PC-9 (cell line): ENCODE measurements around the gene PLA2R1. TPM values are rescaled to one million over a fixed set of nuclear protein-coding genes. Genes with fewer than 3 reads are reported as not detected.
A peak's percentile ranks its signal among the peaks of the same experiment; 100 is the strongest.

Experiments
- BruUV-seq: library from RNA; stranded (reverse); fragments of 400-500 nt; replicated peaks from 2 replicates; lab custom pipeline; 2021; lab: Mats Ljungman, UMichigan
- CTCF ChIA-PET: fragments of 300-600 bp; sonication (Branson Sonifier 250); formaldehyde crosslinking; loops from one replicate; lab custom pipeline; 2022; ENCODE audit warnings: antibody characterized with exemption; lab: Charles Lee
- POLR2A ChIA-PET: fragments of 300-600 bp; sonication (Branson Sonifier 250); formaldehyde crosslinking; loops from one replicate; lab custom pipeline; 2022; ENCODE audit warnings: antibody characterized with exemption; ENCODE audit not compliant: unreplicated experiment; lab: Charles Lee
- DNase-seq, 2 experiments: peaks; one replicate each; pipeline versions ENCODE4 v3.0.0 to v3.0.0-alpha.2; 2015 to 2022; ENCODE audit warnings: mixed read lengths in 1 of 2
- H2AFZ ChIP-seq: fragments of 200-600 bp; sonication (generic); 2 replicates; pipeline ENCODE4 v1.8.1; 2017; ENCODE audit warnings: antibody characterized with exemption
- H3F3A ChIP-seq: fragments of 200-600 bp; sonication (generic); 2 replicates; pipeline ENCODE4 v1.8.1; 2017; ENCODE audit warnings: antibody characterized with exemption, mild to moderate bottlenecking, low read depth; ENCODE audit not compliant: insufficient read depth
- H3K27ac ChIP-seq: fragments of 200-600 bp; sonication (generic); 2 replicates; pipeline ENCODE4 v1.6.1; 2016; ENCODE audit warnings: mixed run types
- H3K27me3 ChIP-seq: fragments of 200-600 bp; sonication (generic); 2 replicates; pipeline ENCODE4 v1.6.1; 2016; ENCODE audit warnings: low read depth, mixed run types; ENCODE audit not compliant: insufficient read depth
- H3K36me3 ChIP-seq: fragments of 200-600 bp; sonication (generic); 2 replicates; pipeline ENCODE4 v1.6.1; 2016; ENCODE audit warnings: low read depth, mixed run types
- H3K4me1 ChIP-seq: fragments of 200-600 bp; sonication (generic); replicated peaks from 2 replicates; pipeline ENCODE4 v1.6.1; 2016; ENCODE audit warnings: mixed run types; ENCODE audit not compliant: insufficient read depth
- H3K4me2 ChIP-seq: fragments of 200-600 bp; sonication (generic); 2 replicates; pipeline ENCODE4 v1.6.1; 2017; ENCODE audit warnings: mixed run types
- H3K4me3 ChIP-seq: fragments of 200-600 bp; sonication (generic); 2 replicates; pipeline ENCODE4 v1.6.1; 2016; ENCODE audit warnings: mixed run types
- H3K79me2 ChIP-seq: fragments of 200-600 bp; sonication (generic); 2 replicates; pipeline ENCODE4 v1.6.1; 2017; ENCODE audit warnings: low read depth, mixed run types
- H3K9me2 ChIP-seq: fragments of 200-600 bp; sonication (generic); 2 replicates; pipeline ENCODE4 v1.8.1; 2017; ENCODE audit warnings: mild to moderate bottlenecking; ENCODE audit not compliant: insufficient read depth
- H3K9me3 ChIP-seq: fragments of 200-600 bp; sonication (generic); 2 replicates; pipeline ENCODE4 v1.8.1; 2016; ENCODE audit warnings: low read depth; ENCODE audit not compliant: insufficient read depth
- H4K20me1 ChIP-seq: fragments of 200-600 bp; sonication (generic); 2 replicates; pipeline ENCODE4 v1.8.1; 2017; ENCODE audit not compliant: insufficient read depth
- EZH2 ChIP-seq: fragments of 200-600 bp; sonication (generic); IDR thresholded peaks from 2 replicates; pipeline ENCODE4 v1.8.0; 2017; ENCODE audit warnings: antibody characterized with exemption, low read depth
- intact Hi-C: fragments of 100-400 bp; cut with micrococcal nuclease; formaldehyde crosslinking; loops from one replicate; pipeline ENCODE4 v1.10.0; 2022; ENCODE audit not compliant: unreplicated experiment
- total RNA-seq: library from RNA; stranded (reverse); gene quantifications from 2 replicates; pipeline ENCODE4 v1.2.3, GENCODE V29; 2021
- TF ChIP-seq, protein P1 (sequence below): fragments of 200-600 bp; sonication (generic); conservative IDR thresholded peaks from 2 replicates; pipeline ENCODE4 v1.6.1; 2017; ENCODE audit warnings: mixed run types, antibody characterized with exemption, mild to moderate bottlenecking, moderate library complexity

PLA2R1 gene
- total RNA-seq, 1 experiment from 2014 or later, result 0.33 TPM

DNA sequence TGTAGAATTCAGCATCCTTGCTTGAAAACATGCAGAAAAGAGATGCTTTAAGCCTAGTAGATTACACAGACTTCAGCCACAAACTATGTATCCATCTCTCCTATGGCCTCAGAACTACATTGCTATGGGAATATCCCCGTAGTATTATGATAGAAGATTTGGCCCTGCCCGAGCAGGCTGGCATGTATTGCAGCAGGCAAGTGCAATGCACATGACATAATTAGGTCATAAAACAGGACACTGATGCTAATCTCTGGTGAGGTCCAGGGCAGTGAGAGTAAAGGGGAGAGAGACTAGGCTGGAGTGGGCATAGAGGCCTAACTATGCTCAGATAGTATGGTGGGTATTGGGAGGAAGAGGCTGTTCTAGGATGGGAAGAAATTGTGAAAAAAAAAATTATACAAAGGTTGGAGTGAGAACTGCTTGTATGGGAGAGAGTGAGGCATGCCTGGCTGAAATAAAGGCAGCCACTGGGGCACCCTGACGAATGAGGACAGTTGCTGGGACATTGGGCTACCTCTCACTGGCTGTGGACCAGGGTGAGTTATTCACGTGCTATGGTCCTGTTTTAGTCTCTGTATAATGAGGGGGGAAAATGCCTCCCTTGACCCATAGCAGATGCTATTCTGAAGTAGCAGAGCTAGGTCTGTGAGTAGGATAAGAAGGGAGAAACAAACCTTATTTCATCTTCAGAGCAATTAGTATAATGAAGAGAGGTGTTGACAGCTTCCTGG, 1.6 kb upstream of the PLA2R1 start:
- Histone ChIP-seq H3F3A (no peaks in the 10 kb centered on the region), H3K4me2 (no peak overlapping the region), H3K4me1 (no peaks in the 10 kb centered on the region), H3K4me3 (no peak overlapping the region), H3K9me2 (no peaks in the 10 kb centered on the region), H3K27ac (no peak overlapping the region), H3K9me3 (no peaks in the 10 kb centered on the region), H4K20me1 (no peaks in the 10 kb centered on the region), H3K27me3 (no peaks in the 10 kb centered on the region), H3K36me3 (no peaks in the 10 kb centered on the region), H2AFZ (no peak overlapping the region), H3K79me2 (no peaks in the 10 kb centered on the region)
- intact Hi-C loops, result no loop called here
- ChIA-PET POLR2A (interaction anchor here (0.6 kb wide), 1 partner anchor 1034 kb away, joined by 4 read pairs; no protein-coding TSS in a partner anchor), CTCF (no interaction called here)
- no TSS peak for BruUV-seq
- TF ChIP-seq EZH2, result no peak
- TF ChIP-seq, protein P1, sequence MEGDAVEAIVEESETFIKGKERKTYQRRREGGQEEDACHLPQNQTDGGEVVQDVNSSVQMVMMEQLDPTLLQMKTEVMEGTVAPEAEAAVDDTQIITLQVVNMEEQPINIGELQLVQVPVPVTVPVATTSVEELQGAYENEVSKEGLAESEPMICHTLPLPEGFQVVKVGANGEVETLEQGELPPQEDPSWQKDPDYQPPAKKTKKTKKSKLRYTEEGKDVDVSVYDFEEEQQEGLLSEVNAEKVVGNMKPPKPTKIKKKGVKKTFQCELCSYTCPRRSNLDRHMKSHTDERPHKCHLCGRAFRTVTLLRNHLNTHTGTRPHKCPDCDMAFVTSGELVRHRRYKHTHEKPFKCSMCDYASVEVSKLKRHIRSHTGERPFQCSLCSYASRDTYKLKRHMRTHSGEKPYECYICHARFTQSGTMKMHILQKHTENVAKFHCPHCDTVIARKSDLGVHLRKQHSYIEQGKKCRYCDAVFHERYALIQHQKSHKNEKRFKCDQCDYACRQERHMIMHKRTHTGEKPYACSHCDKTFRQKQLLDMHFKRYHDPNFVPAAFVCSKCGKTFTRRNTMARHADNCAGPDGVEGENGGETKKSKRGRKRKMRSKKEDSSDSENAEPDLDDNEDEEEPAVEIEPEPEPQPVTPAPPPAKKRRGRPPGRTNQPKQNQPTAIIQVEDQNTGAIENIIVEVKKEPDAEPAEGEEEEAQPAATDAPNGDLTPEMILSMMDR, result no peak
- DNase-seq, result no peak

DNA sequence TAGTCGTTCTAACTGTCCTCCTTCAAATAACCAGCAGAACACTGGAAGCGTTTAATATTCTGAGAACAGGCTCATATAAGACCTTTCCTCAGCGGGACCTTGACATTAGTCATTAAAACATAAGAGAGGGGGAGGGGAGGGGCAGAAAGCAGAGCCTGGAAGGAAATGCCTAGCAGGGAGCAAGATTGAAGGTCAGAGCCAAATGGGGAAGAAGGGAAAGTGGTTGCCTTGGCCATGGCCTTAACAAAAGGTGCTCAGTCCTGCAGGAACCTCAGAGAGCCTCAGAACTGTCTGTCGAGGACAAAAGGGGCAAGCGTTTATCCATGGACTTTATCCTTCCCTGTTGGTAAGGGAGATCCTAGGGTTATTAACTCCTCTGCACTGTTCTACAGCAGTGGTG, 856 bp upstream of the PLA2R1 start:
- Histone ChIP-seq H3K9me2 (no peaks in the 10 kb centered on the region), H3K36me3 (no peaks in the 10 kb centered on the region), H3K4me2 (peak overlapping the region; percentile 77), H3F3A (no peaks in the 10 kb centered on the region), H3K9me3 (no peaks in the 10 kb centered on the region), H2AFZ (no peak overlapping the region), H3K79me2 (no peaks in the 10 kb centered on the region), H3K27me3 (no peaks in the 10 kb centered on the region), H3K4me1 (no peaks in the 10 kb centered on the region), H3K4me3 (no peak overlapping the region), H4K20me1 (no peaks in the 10 kb centered on the region), H3K27ac (no peak overlapping the region)
- TF ChIP-seq EZH2, result no peak
- TF ChIP-seq, protein P1, result no peak
- ChIA-PET POLR2A (no interaction called here), CTCF (no interaction called here)
- no peak for DNase-seq
- BruUV-seq, result no TSS peak
- intact Hi-C loops, result no loop called here

DNA sequence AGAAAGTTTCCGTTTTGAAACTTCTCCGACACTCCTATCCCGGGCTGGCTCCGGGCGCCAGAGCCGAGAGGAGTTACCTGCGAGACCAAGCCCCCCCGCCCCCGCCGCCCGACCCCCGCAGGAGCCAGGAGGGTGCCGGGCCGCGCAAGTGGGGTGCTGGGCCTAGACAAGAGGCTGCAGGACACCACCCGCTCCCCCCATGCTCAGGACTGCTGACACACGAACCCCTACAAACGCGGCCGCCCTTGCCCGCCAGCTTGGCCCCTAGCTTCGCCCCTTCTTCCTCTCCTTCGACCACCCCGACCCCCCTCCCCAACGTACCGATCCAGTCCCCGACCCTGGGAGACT, 497 bp downstream of the PLA2R1 start:
- Histone ChIP-seq H3K36me3 (no peaks in the 10 kb centered on the region), H3K27ac (no peak overlapping the region), H3K79me2 (no peaks in the 10 kb centered on the region), H4K20me1 (no peaks in the 10 kb centered on the region), H2AFZ (peak overlapping the region; percentile 82; the same call in 1 of the 2 replicates), H3K4me3 (peak overlapping the region; percentile 59; the same call in 1 of the 2 replicates), H3K4me1 (no peaks in the 10 kb centered on the region), H3K27me3 (no peaks in the 10 kb centered on the region), H3K9me2 (no peaks in the 10 kb centered on the region), H3F3A (no peaks in the 10 kb centered on the region), H3K9me3 (no peaks in the 10 kb centered on the region), H3K4me2 (peak overlapping the region; percentile 77)
- intact Hi-C loops, result no loop called here
- BruUV-seq, result no TSS peak
- ChIA-PET POLR2A (no interaction called here), CTCF (no interaction called here)
- no peak for TF ChIP-seq EZH2
- TF ChIP-seq, protein P1, result no peak
- no peak for DNase-seq
